Upper lobe of left lung (tissue), 4 donors: Measurements from ENCODE around the gene CLBA1.

ENCODE experiments used
- EP300 ChIP-seq, 4 donors: sonication (generic); formaldehyde crosslinking; IDR thresholded peaks; one replicate each; pipeline ENCODE4 v1.5.1; 2017; ENCODE audit warnings: antibody characterized with exemption in 4 of 4, control low read depth in 2 of 4
- POLR2A ChIP-seq, 4 donors: fragments of 450-650 bp; IDR thresholded peaks; one replicate each; pipeline ENCODE4 v1.5.1; 2016 to 2017; ENCODE audit warnings: antibody characterized with exemption in 4 of 4, mild to moderate bottlenecking in 2 of 4
- TF ChIP-seq, protein P1 (sequence below), 6 experiments: fragments of 450-650 bp in 4 of 6; fragments of 200-600 bp in 2 of 6; sonication (generic) in 2 of 6; IDR thresholded peaks; one replicate each; pipeline ENCODE4 v1.5.1; 2016 to 2019; ENCODE audit warnings: antibody characterized with exemption in 6 of 6

DNA sequence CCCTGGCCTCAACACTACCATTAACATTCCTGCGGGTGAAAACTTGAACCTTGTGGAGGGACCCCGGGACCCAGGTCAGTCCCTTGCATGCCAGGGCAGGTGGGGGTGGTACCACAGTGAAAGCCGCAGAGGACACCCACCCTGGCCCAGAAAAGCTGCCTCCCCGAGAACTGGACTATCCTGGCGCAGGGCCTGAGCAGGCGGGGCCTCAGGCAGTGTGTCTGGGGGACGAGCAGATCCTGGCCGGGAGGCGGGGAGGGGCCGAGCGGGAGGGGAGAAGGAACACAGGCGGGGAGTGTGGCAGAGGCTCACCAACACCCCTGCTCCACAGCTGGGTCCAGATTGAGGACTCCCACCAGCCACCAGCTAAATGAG lies 17.4 kb upstream of the CLBA1 start:
- TF ChIP-seq POLR2A (IDR thresholded peaks at IDR 0.05) (no peak), EP300 (IDR thresholded peaks at IDR 0.05) (no peak)
- TF ChIP-seq, protein P1, sequence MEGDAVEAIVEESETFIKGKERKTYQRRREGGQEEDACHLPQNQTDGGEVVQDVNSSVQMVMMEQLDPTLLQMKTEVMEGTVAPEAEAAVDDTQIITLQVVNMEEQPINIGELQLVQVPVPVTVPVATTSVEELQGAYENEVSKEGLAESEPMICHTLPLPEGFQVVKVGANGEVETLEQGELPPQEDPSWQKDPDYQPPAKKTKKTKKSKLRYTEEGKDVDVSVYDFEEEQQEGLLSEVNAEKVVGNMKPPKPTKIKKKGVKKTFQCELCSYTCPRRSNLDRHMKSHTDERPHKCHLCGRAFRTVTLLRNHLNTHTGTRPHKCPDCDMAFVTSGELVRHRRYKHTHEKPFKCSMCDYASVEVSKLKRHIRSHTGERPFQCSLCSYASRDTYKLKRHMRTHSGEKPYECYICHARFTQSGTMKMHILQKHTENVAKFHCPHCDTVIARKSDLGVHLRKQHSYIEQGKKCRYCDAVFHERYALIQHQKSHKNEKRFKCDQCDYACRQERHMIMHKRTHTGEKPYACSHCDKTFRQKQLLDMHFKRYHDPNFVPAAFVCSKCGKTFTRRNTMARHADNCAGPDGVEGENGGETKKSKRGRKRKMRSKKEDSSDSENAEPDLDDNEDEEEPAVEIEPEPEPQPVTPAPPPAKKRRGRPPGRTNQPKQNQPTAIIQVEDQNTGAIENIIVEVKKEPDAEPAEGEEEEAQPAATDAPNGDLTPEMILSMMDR (IDR thresholded peaks at IDR 0.05), result no peak
